ENCODE data around the gene KCNMA1. TPM values are rescaled to one million over a fixed set of nuclear protein-coding genes. Genes with fewer than 3 reads are reported as not detected.

KCNMA1 gene
- total RNA-seq, 1 experiment from 2014 or later, result 143 TPM

- H3K27me3 ChIP-seq (ENCODE audit: low read length), result no peaks in the 10 kb centered on the region
- ATAC-seq, result no peak
- TF ChIP-seq CTCF (conservative IDR thresholded peaks at IDR 0.05; ENCODE audit: low read depth, low read length), result no peak
- no peak for TF ChIP-seq EZH2phosphoT487 (IDR thresholded peaks at IDR 0.05; ENCODE audit: borderline replicate concordance, low read length)
- no peak for TF ChIP-seq EZH2 (IDR thresholded peaks at IDR 0.05; ENCODE audit: low read length, unreplicated experiment)
- no peak overlapping the region for H2AFZ ChIP-seq (ENCODE audit: low read length)
- intact Hi-C loops (cut with micrococcal nuclease), result no loop called here
- H3K4me2 ChIP-seq (ENCODE audit: low read length), result no peak overlapping the region
- DNase-seq, result no peak
- peaks cover 4% of the 10 kb centered on the region; the same call in 1 of the 2 replicates for H3K36me3 ChIP-seq (ENCODE audit: low read depth, low read length)
- no peak overlapping the region for H3K4me3 ChIP-seq (ENCODE audit: low read length)
- H3K79me2 ChIP-seq (ENCODE audit: low read length), result no peaks in the 10 kb centered on the region
- H3K9ac ChIP-seq (ENCODE audit: low read length), result no peak overlapping the region
- H3K27ac ChIP-seq (ENCODE audit: low read length), result no peak overlapping the region
- H3K9me3 ChIP-seq (ENCODE audit: low read length), result 0 out of 2 replicates have a peak, but pooled peaks cover 4% of the 10 kb centered on the region
- H3F3A ChIP-seq (ENCODE audit: low read length, unreplicated experiment), result no peaks in the 10 kb centered on the region
- ChIA-PET CTCF (no interaction called here), POLR2A (ENCODE audit: unreplicated experiment) (no interaction called here)
- no peaks in the 10 kb centered on the region; the same call in 1 of the 2 replicates for H3K9me2 ChIP-seq (replicated peaks; ENCODE audit: low read length)
- no TSS peak for BruUV-seq (replicated peaks)
- no peaks in the 10 kb centered on the region for H4K20me1 ChIP-seq (ENCODE audit: low read length)
- peaks cover 10% of the 10 kb centered on the region for H3K4me1 ChIP-seq (ENCODE audit: insufficient read depth, low read length)
Observed at GRCh38 chr10:77281719-77282118, 355.9 kb downstream of the KCNMA1 start.

- TF ChIP-seq EZH2phosphoT487 (IDR thresholded peaks at IDR 0.05; ENCODE audit: borderline replicate concordance, low read length) (no peak), EZH2 (IDR thresholded peaks at IDR 0.05; ENCODE audit: low read length, unreplicated experiment) (no peak), CTCF (conservative IDR thresholded peaks at IDR 0.05; ENCODE audit: low read depth, low read length) (no peak)
Observed at GRCh38 chr10:77279207-77279606, 358.4 kb downstream of the KCNMA1 start.

More at GRCh38 chr10:77279207-77279606, 358.4 kb downstream of the KCNMA1 start:
- ATAC-seq (no peak), DNase-seq (no peak)
- Histone ChIP-seq H4K20me1 (ENCODE audit: low read length) (no peaks in the 10 kb centered on the region), H3K4me1 (ENCODE audit: insufficient read depth, low read length) (peaks cover 12% of the 10 kb centered on the region), H3K27me3 (ENCODE audit: low read length) (no peaks in the 10 kb centered on the region), H3K4me2 (ENCODE audit: low read length) (no peak overlapping the region), H3K9me2 (replicated peaks; ENCODE audit: low read length) (peaks cover 6% of the 10 kb centered on the region; the same call in 1 of the 2 replicates), H3K4me3 (ENCODE audit: low read length) (no peak overlapping the region), H3K27ac (ENCODE audit: low read length) (no peak overlapping the region), H3F3A (ENCODE audit: low read length, unreplicated experiment) (no peaks in the 10 kb centered on the region), H3K36me3 (ENCODE audit: low read depth, low read length) (peaks cover 4% of the 10 kb centered on the region; the same call in 1 of the 2 replicates), H2AFZ (ENCODE audit: low read length) (no peak overlapping the region), H3K9ac (ENCODE audit: low read length) (no peak overlapping the region), H3K79me2 (ENCODE audit: low read length) (no peaks in the 10 kb centered on the region), H3K9me3 (ENCODE audit: low read length) (0 out of 2 replicates have a peak, but pooled peaks cover 4% of the 10 kb centered on the region)
- no TSS peak for BruUV-seq (replicated peaks)
- CTCF ChIA-PET, result no interaction called here
- POLR2A ChIA-PET (ENCODE audit: unreplicated experiment), result no interaction called here
- intact Hi-C loops (cut with micrococcal nuclease), result no loop called here

Data from PC-3 (cell line).